22Rv1 (cell line): ENCODE measurements around the gene VPS13D.

Source experiments
- CTCF ChIP-seq: fragments of 450-650 bp; IDR thresholded peaks from 2 replicates; pipeline ENCODE4 v1.5.1; 2017; ENCODE audit warnings: mild to moderate bottlenecking
- ZFX ChIP-seq: fragments of 450-650 bp; IDR thresholded peaks from 2 replicates; pipeline ENCODE4 v1.6.1; 2017; ENCODE audit warnings: antibody characterized with exemption, borderline replicate concordance

GRCh38 chr1:12477314-12477713, 247.5 kb downstream of the VPS13D start:
- TF ChIP-seq ZFX (no peak), CTCF (no peak)
